NT2/D1 (cell line): ENCODE results near the gene ZNF587.

Source experiments
- SUZ12 ChIP-seq: IDR thresholded peaks from 2 replicates; pipeline ENCODE4 v1.6.1; 2011; ENCODE audit not compliant: insufficient read length, insufficient read depth; ENCODE audit errors: extremely low read depth
- YY1 ChIP-seq: IDR thresholded peaks from 2 replicates; pipeline ENCODE4 v1.6.1; 2011; ENCODE audit not compliant: insufficient read length, insufficient read depth

GRCh38 chr19:57819475-57820148 is 30.0 kb upstream of the ZNF587 start:
- TF ChIP-seq SUZ12 (no peak), YY1 (no peak)
